IMR-90 (cell line): ENCODE results near the gene PCDHB8. TPM values are rescaled to one million over a fixed set of nuclear protein-coding genes. Genes with fewer than 3 reads are reported as not detected.

Source experiments
- ATAC-seq: fragments of 200-7000 bp; cut with Tn5 transposase; 2 replicates; pipeline ENCODE4 v1.9.1; 2020; ENCODE audit warnings: low read depth, mild to moderate bottlenecking, moderate library complexity
- BruUV-seq: library from RNA; stranded (reverse); fragments of 400-500 nt; replicated peaks from 2 replicates; lab custom pipeline; 2021; lab: Mats Ljungman, UMichigan
- CTCF ChIA-PET: fragments of 300-600 bp; formaldehyde crosslinking; extraction: SDS; loops from one replicate; lab custom pipeline; 2021; ENCODE audit warnings: antibody characterized with exemption; lab: Yijun Ruan, JAX
- POLR2A ChIA-PET: fragments of 300-600 bp; sonication (Branson Sonifier 250); formaldehyde crosslinking; loops from one replicate; lab custom pipeline; 2022; ENCODE audit warnings: antibody characterized with exemption; ENCODE audit not compliant: unreplicated experiment; lab: Charles Lee
- DNase-seq: peaks from one replicate; pipeline ENCODE4 v3.0.0; 2013
- H2AFZ ChIP-seq: replicated peaks from 2 replicates; pipeline ENCODE3; 2013; ENCODE audit warnings: low read length, mild to moderate bottlenecking; ENCODE audit not compliant: poor library complexity
- H2AK5ac ChIP-seq: 2 replicates; pipeline ENCODE4 v1.6.1; 2013; ENCODE audit warnings: low read depth, low read length, inconsistent platforms
- H2AK9ac ChIP-seq: replicated peaks from 2 replicates; pipeline ENCODE3; 2013; ENCODE audit warnings: mild to moderate bottlenecking, low read depth, low read length, moderate library complexity; ENCODE audit not compliant: poor library complexity
- H2BK120ac ChIP-seq: 2 replicates; pipeline ENCODE4 v1.6.1; 2013; ENCODE audit warnings: low read depth, low read length, inconsistent platforms
- H2BK15ac ChIP-seq: 3 replicates; pipeline ENCODE4 v1.6.1; 2013; ENCODE audit warnings: low read depth, low read length, inconsistent platforms
- H2BK20ac ChIP-seq: 2 replicates; pipeline ENCODE4 v1.6.1; 2013; ENCODE audit warnings: low read depth, mild to moderate bottlenecking, inconsistent platforms, low read length, moderate library complexity
- H2BK5ac ChIP-seq: 2 replicates; pipeline ENCODE4 v1.6.1; 2013; ENCODE audit warnings: mild to moderate bottlenecking, low read depth, low read length, inconsistent platforms; ENCODE audit not compliant: poor library complexity, severe bottlenecking
- H3K14ac ChIP-seq: replicated peaks from 2 replicates; pipeline ENCODE4 v1.6.1; 2013; ENCODE audit warnings: low read depth, low read length, inconsistent platforms
- H3K18ac ChIP-seq: 2 replicates; pipeline ENCODE4 v1.6.1; 2013; ENCODE audit warnings: low read depth, low read length, control low read depth
- H3K23ac ChIP-seq: 2 replicates; pipeline ENCODE4 v1.6.1; 2013; ENCODE audit warnings: low read depth, low read length, inconsistent platforms
- H3K27ac ChIP-seq: 2 replicates; pipeline ENCODE4 v1.5.1; 2013; ENCODE audit warnings: mild to moderate bottlenecking, control low read depth, low read length; ENCODE audit not compliant: insufficient read depth
- H3K27me3 ChIP-seq: 2 replicates; pipeline ENCODE4 v1.6.1; 2013; ENCODE audit warnings: low read length; ENCODE audit not compliant: control insufficient read depth, insufficient read depth
- H3K36me3 ChIP-seq: 2 replicates; pipeline ENCODE4 v1.6.1; 2013; ENCODE audit warnings: low read length, mixed read lengths; ENCODE audit not compliant: control insufficient read depth, insufficient read depth
- H3K4ac ChIP-seq: 2 replicates; pipeline ENCODE4 v1.6.1; 2013; ENCODE audit warnings: low read depth, low read length, inconsistent platforms
- H3K4me1 ChIP-seq: 2 replicates; pipeline ENCODE4 v1.6.1; 2013; ENCODE audit warnings: low read length, mixed read lengths; ENCODE audit not compliant: control insufficient read depth, insufficient read depth
- H3K4me2 ChIP-seq: 2 replicates; pipeline ENCODE4 v1.6.1; 2013; ENCODE audit warnings: low read depth, mild to moderate bottlenecking, control low read depth, low read length, moderate library complexity
- H3K4me3 ChIP-seq: 2 replicates; pipeline ENCODE4 v1.5.1; 2013; ENCODE audit warnings: low read depth, mild to moderate bottlenecking, control low read depth, low read length, moderate library complexity; ENCODE audit not compliant: insufficient read depth
- H3K56ac ChIP-seq: 2 replicates; pipeline ENCODE4 v1.6.1; 2013; ENCODE audit warnings: low read length, inconsistent platforms; ENCODE audit not compliant: insufficient read depth; ENCODE audit errors: extremely low read depth
- H3K79me1 ChIP-seq, 2 experiments: 2 replicates each; pipeline ENCODE4 v1.6.1; 2013; ENCODE audit warnings: low read length in 2 of 2, inconsistent platforms in 1 of 2, low read depth in 1 of 2
- H3K9ac ChIP-seq: 2 replicates; pipeline ENCODE4 v1.6.1; 2013; ENCODE audit warnings: low read depth, low read length, control low read depth
- H3K9me1 ChIP-seq: 2 replicates; pipeline ENCODE4 v1.6.1; 2013; ENCODE audit warnings: low read length, inconsistent platforms; ENCODE audit not compliant: insufficient read depth
- H3K9me3 ChIP-seq: 2 replicates; pipeline ENCODE4 v1.6.1; 2013; ENCODE audit warnings: low read length; ENCODE audit not compliant: control insufficient read depth, insufficient read depth
- H4K20me1 ChIP-seq: 2 replicates; pipeline ENCODE4 v1.6.1; 2013; ENCODE audit warnings: low read length, inconsistent platforms; ENCODE audit not compliant: insufficient read depth
- H4K5ac ChIP-seq: 2 replicates; pipeline ENCODE4 v1.6.1; 2013; ENCODE audit warnings: mild to moderate bottlenecking, low read depth, low read length, control low read depth
- H4K8ac ChIP-seq, 2 experiments: 2 replicates each; pipeline ENCODE4 v1.6.1; 2013; ENCODE audit warnings: low read depth in 2 of 2, low read length in 2 of 2, control low read depth in 1 of 2, inconsistent platforms in 1 of 2
- H4K91ac ChIP-seq: 2 replicates; pipeline ENCODE4 v1.6.1; 2013; ENCODE audit warnings: low read depth, low read length, inconsistent platforms; ENCODE audit not compliant: insufficient read depth
- CTCF ChIP-seq: conservative IDR thresholded peaks from 2 replicates; pipeline ENCODE4 v1.5.1; 2012; ENCODE audit warnings: mild to moderate bottlenecking, low read depth, low read length, improper control_type of control experiment
- FOS ChIP-seq: fragments of 150-350 bp; IDR thresholded peaks from 2 replicates; pipeline ENCODE4 v1.6.1; 2016; ENCODE audit warnings: low read depth, low read length
- MAZ ChIP-seq: IDR thresholded peaks from 2 replicates; pipeline ENCODE4 v1.6.1; 2012; ENCODE audit warnings: low read depth, mild to moderate bottlenecking, low read length, improper control_type of control experiment, moderate library complexity, borderline replicate concordance
- POLR2A ChIP-seq: IDR thresholded peaks from 2 replicates; pipeline ENCODE4 v1.6.1; 2012; ENCODE audit warnings: mild to moderate bottlenecking, low read depth, low read length
- RAD21 ChIP-seq: IDR thresholded peaks from 2 replicates; pipeline ENCODE4 v1.6.1; 2012; ENCODE audit warnings: low read length, improper control_type of control experiment
- WGBS, 2 experiments: methylation state at CpG; one replicate each; pipeline versions ENCODE4 v1.1.5 to v1.1.7; 2013; ENCODE audit warnings: missing lambda C conversion rate in 2 of 2; ENCODE audit not compliant: insufficient read length in 1 of 2; ENCODE audit errors: extremely low coverage in 2 of 2; 5-methylcytosine and 5-hydroxymethylcytosine counted together
- dilution Hi-C: fragments of 300-500 bp; cut with HindIII; formaldehyde crosslinking; loops from one replicate; pipeline ENCODE4 v1.14.3; 2018; ENCODE audit warnings: low sequenced_read_pairs; ENCODE audit not compliant: unreplicated experiment
- in situ Hi-C: fragments of 300-500 bp; cut with MboI; formaldehyde crosslinking; loops from 3 replicates; pipeline ENCODE4 v1.14.3; 2019; ENCODE audit warnings: low sequenced_read_pairs, inconsistent platforms, mixed read lengths
- intact Hi-C: fragments of 100-400 bp; cut with micrococcal nuclease; formaldehyde crosslinking; loops from 2 replicates; pipeline ENCODE4 v1.10.0; 2022
- polyA plus RNA-seq, 3 experiments: library from polyadenylated mRNA; depleted of rRNA; stranded (reverse); fragments of >200 nt; gene quantifications; 2 replicates each; pipeline ENCODE4 v1.2.3, GENCODE V29; 2012; ENCODE audit warnings: low replicate concordance in 1 of 3
- total RNA-seq: library from RNA; depleted of rRNA; stranded (reverse); fragments of >200 nt; gene quantifications from 2 replicates; pipeline ENCODE4 v1.2.3, GENCODE V29; 2012

PCDHB8 gene
- total and polyA plus RNA-seq, 2 of the 4 experiments (the other 2 are of a cell fraction): 0.07 to 0.18 TPM

- Histone ChIP-seq H4K20me1 (no peaks in the 10 kb centered on the region), H3K4me1 (no peaks in the 10 kb centered on the region), H3K36me3 (no peaks in the 10 kb centered on the region), H2BK120ac (no peak within 1 kb of the TSS), H3K4me3 (peak within 1 kb of the TSS; percentile 45), H2AK5ac (no peak within 1 kb of the TSS), H2BK20ac (no peak within 1 kb of the TSS), H3K4me2 (0 out of 2 replicates have a peak within 1 kb of the TSS, but pooled peaks have one; percentile 10), H3K18ac (no peak within 1 kb of the TSS), H3K56ac (no peak within 1 kb of the TSS), H4K91ac (no peak within 1 kb of the TSS), H3K27me3 (no peaks in the 10 kb centered on the region), H2BK15ac (no peak within 1 kb of the TSS), H3K9ac (peak within 1 kb of the TSS; percentile 11; the same call in 1 of the 2 replicates), H4K5ac (no peak within 1 kb of the TSS), H3K79me1 (no peaks in the 10 kb centered on the region), H2AK9ac (no peak within 1 kb of the TSS), H2AFZ (peak within 1 kb of the TSS; percentile 40), H4K8ac (no peak within 1 kb of the TSS), H3K4ac (no peak within 1 kb of the TSS), H3K23ac (no peak within 1 kb of the TSS), H3K9me3 (peaks cover 3% of the 10 kb centered on the region; the same call in 1 of the 2 replicates), H3K9me1 (no peaks in the 10 kb centered on the region), H3K14ac (no peak within 1 kb of the TSS), H2BK5ac (no peak within 1 kb of the TSS), H3K27ac (no peak within 1 kb of the TSS)
- POLR2A ChIA-PET: no interaction called here
- 25% methylated on average over 18 of the region's 22 CpGs; no CpG with 5 or more reads in 1 of the 2 experiments for WGBS, 2 experiments
- no peak for ATAC-seq
- no peak for DNase-seq
- in situ Hi-C loops: no loop called here
- TF ChIP-seq RAD21 (0 out of 2 replicates have a peak, but pooled peaks have one; percentile 10), CTCF (peak; percentile 25; the same call in 1 of the 2 replicates), FOS (no peak), POLR2A (no peak), MAZ (no peak)
- dilution Hi-C loops: no loop called here
- intact Hi-C loops: no loop called here
- BruUV-seq: no TSS peak
- CTCF ChIA-PET: interaction anchor here (0.5 kb wide), 1 partner anchor 109 kb away, joined by 3 read pairs; no protein-coding TSS in a partner anchor
Observed at GRCh38 chr5:141135030-141135717, 42.4 kb upstream of the PCDHB8 start, which contains the start of gene PCDHB5. Gene PCDHB5, plus strand, starts transcription at chr5:141135206. Its CDS starts 229 bp downstream, at chr5:141135435.
